ENCODE results near the gene CXADR.

Gene CXADR

GRCh38 chr21:17610911-17611310, 98.1 kb downstream of the CXADR start:
- no peak for FAIRE-seq

- no peak for FAIRE-seq
Measured at GRCh38 chr21:17611414-17612022, 98.7 kb downstream of the CXADR start.

- FAIRE-seq = no peak
Measured at GRCh38 chr21:17612023-17612564, 99.3 kb downstream of the CXADR start.

- FAIRE-seq = no peak
Measured at GRCh38 chr21:17612565-17613241, 99.9 kb downstream of the CXADR start, which contains the start of gene BTG3. Gene BTG3 (minus strand): TSS chr21:17612901. CDS start chr21:17609144, 3,757 bp downstream.

- no peak for FAIRE-seq
Measured at GRCh38 chr21:17613242-17613676, 100.4 kb downstream of the CXADR start.

- no peak for FAIRE-seq
Measured at GRCh38 chr21:17616831-17617230, 104.0 kb downstream of the CXADR start.

- no peak for FAIRE-seq
Measured at GRCh38 chr21:17622018-17622417, 109.2 kb downstream of the CXADR start.

GRCh38 chr21:17631195-17631594, 118.4 kb downstream of the CXADR start:
- no peak for FAIRE-seq

GRCh38 chr21:17636711-17637110, 123.9 kb downstream of the CXADR start:
- no peak for FAIRE-seq

GRCh38 chr21:17640821-17641220, 128.0 kb downstream of the CXADR start:
- FAIRE-seq = no peak
